ENCODE measurements around the gene TMEM229A.

DNA sequence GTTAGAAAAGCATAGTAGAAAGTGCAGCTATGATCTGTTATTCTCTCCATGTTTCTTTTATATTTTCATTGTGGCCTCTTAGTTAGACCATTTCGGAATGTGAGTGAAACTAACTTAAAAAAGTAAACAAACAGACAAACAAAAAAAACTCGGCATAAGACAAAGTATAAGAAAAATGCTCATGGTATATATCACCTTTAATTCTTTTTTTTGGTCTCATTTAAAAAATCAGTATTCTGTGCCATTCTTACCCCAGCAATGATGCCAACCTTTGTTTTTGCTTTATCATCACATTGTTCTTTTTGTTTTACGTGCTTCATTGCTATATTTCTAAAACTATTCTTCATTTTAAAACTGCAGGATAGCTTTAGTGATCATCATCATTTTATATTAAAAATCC is 2.8 kb upstream of the TMEM229A start:
- TF ChIP-seq POLR2A (IDR thresholded peaks at IDR 0.05) = no peak
- TF ChIP-seq, protein P1, sequence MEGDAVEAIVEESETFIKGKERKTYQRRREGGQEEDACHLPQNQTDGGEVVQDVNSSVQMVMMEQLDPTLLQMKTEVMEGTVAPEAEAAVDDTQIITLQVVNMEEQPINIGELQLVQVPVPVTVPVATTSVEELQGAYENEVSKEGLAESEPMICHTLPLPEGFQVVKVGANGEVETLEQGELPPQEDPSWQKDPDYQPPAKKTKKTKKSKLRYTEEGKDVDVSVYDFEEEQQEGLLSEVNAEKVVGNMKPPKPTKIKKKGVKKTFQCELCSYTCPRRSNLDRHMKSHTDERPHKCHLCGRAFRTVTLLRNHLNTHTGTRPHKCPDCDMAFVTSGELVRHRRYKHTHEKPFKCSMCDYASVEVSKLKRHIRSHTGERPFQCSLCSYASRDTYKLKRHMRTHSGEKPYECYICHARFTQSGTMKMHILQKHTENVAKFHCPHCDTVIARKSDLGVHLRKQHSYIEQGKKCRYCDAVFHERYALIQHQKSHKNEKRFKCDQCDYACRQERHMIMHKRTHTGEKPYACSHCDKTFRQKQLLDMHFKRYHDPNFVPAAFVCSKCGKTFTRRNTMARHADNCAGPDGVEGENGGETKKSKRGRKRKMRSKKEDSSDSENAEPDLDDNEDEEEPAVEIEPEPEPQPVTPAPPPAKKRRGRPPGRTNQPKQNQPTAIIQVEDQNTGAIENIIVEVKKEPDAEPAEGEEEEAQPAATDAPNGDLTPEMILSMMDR (IDR thresholded peaks at IDR 0.05) = no peak

All from heart left ventricle (tissue), 13 donors.